ENCODE results near the gene DPP7. TPM values are rescaled to one million over a fixed set of nuclear protein-coding genes. Genes with fewer than 3 reads are reported as not detected.

The DPP7 gene
- 70.4 and 103 TPM in 2 replicates for total RNA-seq

DNA sequence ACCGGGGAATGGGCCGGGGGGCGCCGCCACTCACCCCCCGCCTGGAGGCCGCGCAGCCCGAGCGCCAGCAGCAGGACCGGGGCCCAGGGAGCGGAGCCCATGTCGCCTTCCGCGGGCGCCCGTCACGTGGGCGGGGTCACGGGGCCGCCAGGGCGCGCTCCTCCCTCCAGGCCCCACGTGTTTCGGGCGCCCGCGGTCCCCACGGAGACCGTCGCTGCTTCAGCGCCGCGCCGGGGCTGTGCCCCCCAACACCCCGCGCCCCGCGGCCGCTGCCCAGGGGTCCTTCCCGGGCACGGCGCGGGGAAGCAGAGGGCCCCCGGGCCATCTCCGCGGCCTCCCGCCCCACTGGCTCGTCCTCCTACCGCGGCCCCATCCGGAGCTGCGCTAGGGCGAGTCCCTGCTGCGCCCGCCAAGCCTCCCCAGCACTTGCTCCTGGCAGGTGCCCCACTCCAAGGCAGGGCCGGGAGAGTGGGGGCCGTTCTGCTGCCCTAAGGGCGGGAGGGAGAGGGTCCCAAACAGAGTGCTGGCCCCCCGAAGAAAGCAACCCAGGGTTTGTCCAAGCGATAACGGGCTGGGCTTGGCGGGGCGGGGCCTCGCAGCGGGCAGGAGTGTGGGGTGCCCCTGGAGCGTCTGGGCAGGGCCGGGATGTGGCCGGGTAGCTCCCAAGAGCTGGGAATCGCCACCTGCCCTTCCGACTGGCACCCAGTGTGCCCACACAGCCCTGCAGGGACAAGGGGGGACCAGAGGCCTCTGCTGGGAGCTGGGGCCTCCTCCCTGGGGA is at the start of gene DPP7:
DPP7 (minus strand) TSS at position 121 of the 781 bp plus-strand sequence; CDS start at position 101, 20 bp downstream.

GRCh38 chr9:137138722-137139467 is 24.4 kb upstream of the DPP7 start, which contains the start of gene GRIN1:
Gene GRIN1, plus strand, starts transcription at chr9:137139154. Its CDS starts 333 bp downstream, at chr9:137139487.

GRCh38 chr9:137086531-137087408 is 27.8 kb downstream of the DPP7 start, which contains the start of gene MAN1B1:
Gene MAN1B1, plus strand, starts transcription at chr9:137086985. Its CDS starts 15 bp downstream, at chr9:137087000.

DNA sequence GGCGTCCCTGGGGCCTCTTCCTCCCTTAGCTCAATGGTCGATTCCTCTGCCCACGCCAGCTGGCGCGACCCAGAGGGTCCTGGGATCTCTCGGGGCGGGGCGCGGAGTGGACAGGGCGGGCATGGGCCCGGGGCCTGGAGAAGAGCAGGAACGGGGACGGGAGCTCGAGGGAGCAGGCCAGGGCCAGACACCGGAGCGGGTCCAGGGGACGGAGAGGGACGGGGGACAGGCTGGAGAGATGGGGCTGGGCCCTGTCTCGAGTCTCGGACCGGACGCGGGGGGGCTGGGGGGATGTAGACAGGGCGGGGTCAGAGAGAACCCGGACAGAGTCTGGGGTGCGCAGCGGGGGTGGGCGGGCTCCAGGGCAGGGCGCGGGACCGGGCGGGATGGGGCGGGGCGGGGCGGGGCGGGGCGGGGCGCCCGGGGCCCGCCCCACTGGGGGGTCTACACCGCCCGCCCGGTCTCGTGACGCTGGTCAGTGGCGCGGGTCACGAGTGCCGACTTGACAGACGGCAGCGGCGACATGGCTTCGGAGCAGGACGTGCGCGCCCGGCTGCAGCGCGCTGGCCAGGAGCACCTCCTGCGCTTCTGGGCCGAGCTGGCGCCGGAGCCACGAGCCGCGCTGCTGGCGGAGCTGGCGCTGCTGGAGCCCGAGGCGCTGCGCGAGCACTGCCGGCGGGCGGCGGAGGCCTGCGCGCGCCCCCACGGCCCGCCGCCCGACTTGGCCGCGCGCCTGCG is 37.4 kb downstream of the DPP7 start, which contains the start of gene UAP1L1:
UAP1L1 (plus strand) TSS at position 508 of the 738 bp plus-strand sequence; CDS start at position 524, 16 bp downstream.

GRCh38 chr9:137070201-137070905 is 44.2 kb downstream of the DPP7 start, which contains the start of gene SAPCD2:
Gene SAPCD2, minus strand, starts transcription at chr9:137070557. Its CDS starts 97 bp downstream, at chr9:137070460.

Small RNA genes lying within 50 kb of the gene (small RNA-seq; reads per million reads assigned to genes)
- not detected for gene RF00153

Other genes with a start within 250 kb of the DPP7 start
- gene EDF1, start 248.4 kb downstream of the DPP7 start, total RNA-seq = 253 and 286 TPM in 2 replicates
- gene TRAF2, start 228.2 kb downstream of the DPP7 start, total RNA-seq = 11.8 and 13.9 TPM in 2 replicates
- gene FBXW5, start 170.0 kb downstream of the DPP7 start, total RNA-seq = 180 and 181 TPM in 2 replicates
- 0.33 and 0.76 TPM in 2 replicates for gene C8G, start 169.5 kb downstream of the DPP7 start, total RNA-seq
- 0.29 TPM in 1 of 2 replicates, not detected in the other for gene LCN12, start 162.5 kb downstream of the DPP7 start, total RNA-seq
- gene PTGDS, start 137.2 kb downstream of the DPP7 start, total RNA-seq = not detected in 2 replicates
- gene LCNL1, start 131.7 kb downstream of the DPP7 start, total RNA-seq = not detected in 2 replicates
- 14.6 and 19.6 TPM in 2 replicates for gene PAXX, start 122.3 kb downstream of the DPP7 start, total RNA-seq
- gene CLIC3, start 118.2 kb downstream of the DPP7 start, total RNA-seq = 0.29 and 0.33 TPM in 2 replicates
- 12.4 and 18.6 TPM in 2 replicates for gene ABCA2, start 86.5 kb downstream of the DPP7 start, total RNA-seq
- not detected in 2 replicates for gene FUT7, start 82.6 kb downstream of the DPP7 start, total RNA-seq
- gene NPDC1, start 68.6 kb downstream of the DPP7 start, total RNA-seq = 52.6 and 64.7 TPM in 2 replicates
- gene ENTPD2, start 60.7 kb downstream of the DPP7 start, total RNA-seq = not detected in 2 replicates
- 11.1 and 14.7 TPM in 2 replicates for gene SAPCD2, start 44.2 kb downstream of the DPP7 start, total RNA-seq
- gene UAP1L1, start 37.2 kb downstream of the DPP7 start, total RNA-seq = 19.9 and 21.5 TPM in 2 replicates
- 65.8 and 69.2 TPM in 2 replicates for gene MAN1B1, start 27.7 kb downstream of the DPP7 start, total RNA-seq
- gene GRIN1, start 24.4 kb upstream of the DPP7 start, total RNA-seq = 0.10 TPM in 1 of 2 replicates, not detected in the other
- not detected in 2 replicates for gene LRRC26, start 55.3 kb upstream of the DPP7 start, total RNA-seq
- gene TMEM210, start 57.3 kb upstream of the DPP7 start, total RNA-seq = not detected in 2 replicates
- 30.1 and 37.6 TPM in 2 replicates for gene ANAPC2, start 73.8 kb upstream of the DPP7 start, total RNA-seq
- 102 and 108 TPM in 2 replicates for gene SSNA1, start 73.9 kb upstream of the DPP7 start, total RNA-seq
- gene TPRN, start 86.0 kb upstream of the DPP7 start, total RNA-seq = 9.9 and 10.8 TPM in 2 replicates
- 27.1 and 28.9 TPM in 2 replicates for gene TMEM203, start 90.9 kb upstream of the DPP7 start, total RNA-seq
- gene NDOR1, start 91.0 kb upstream of the DPP7 start, total RNA-seq = 8.3 and 8.8 TPM in 2 replicates
- 0.19 and 0.65 TPM in 2 replicates for gene RNF208, start 107.5 kb upstream of the DPP7 start, total RNA-seq
- 0.65 and 0.67 TPM in 2 replicates for gene CYSRT1, start 110.4 kb upstream of the DPP7 start, total RNA-seq
- under 0.01 and 0.19 TPM in 2 replicates for gene RNF224, start 112.8 kb upstream of the DPP7 start, total RNA-seq
- not detected in 2 replicates for gene SLC34A3, start 116.2 kb upstream of the DPP7 start, total RNA-seq
- gene TUBB4B, start 126.6 kb upstream of the DPP7 start, total RNA-seq = 199 and 241 TPM in 2 replicates
- gene STPG3, start 136.6 kb upstream of the DPP7 start, total RNA-seq = not detected in 2 replicates
- gene NELFB, start 140.6 kb upstream of the DPP7 start, total RNA-seq = 73.9 and 77.1 TPM in 2 replicates
- 58.3 and 77.4 TPM in 2 replicates for gene TOR4A, start 163.0 kb upstream of the DPP7 start, total RNA-seq
- 46.7 and 64.3 TPM in 2 replicates for gene NRARP, start 187.5 kb upstream of the DPP7 start, total RNA-seq

All from vein endothelial cell (primary cell).